ENCODE data around the gene GAS5. TPM values are rescaled to one million over a fixed set of nuclear protein-coding genes. Genes with fewer than 3 reads are reported as not detected.
"Not testable (repeated sequence)": the region's sequence is repeated elsewhere in the genome, so short reads cannot be mapped to it uniquely, and the experiment has no call there.

Gene GAS5
- 223 TPM for total RNA-seq
- long read RNA-seq, transcript GAS5-221 (12 exons, 632 nt): major isoform, 13 of 161 reads
- long read RNA-seq, transcript GAS5-201 (10 exons, 979 nt): minor isoform, 6 of 161 reads
- long read RNA-seq, transcript GAS5-203 (6 exons, 799 nt): minor isoform, 8 of 161 reads
- long read RNA-seq, partial matches to known transcripts: 24 of 161 reads
- long read RNA-seq, other reads (novel, unspliced or antisense): 99 of 161 reads

DNA sequence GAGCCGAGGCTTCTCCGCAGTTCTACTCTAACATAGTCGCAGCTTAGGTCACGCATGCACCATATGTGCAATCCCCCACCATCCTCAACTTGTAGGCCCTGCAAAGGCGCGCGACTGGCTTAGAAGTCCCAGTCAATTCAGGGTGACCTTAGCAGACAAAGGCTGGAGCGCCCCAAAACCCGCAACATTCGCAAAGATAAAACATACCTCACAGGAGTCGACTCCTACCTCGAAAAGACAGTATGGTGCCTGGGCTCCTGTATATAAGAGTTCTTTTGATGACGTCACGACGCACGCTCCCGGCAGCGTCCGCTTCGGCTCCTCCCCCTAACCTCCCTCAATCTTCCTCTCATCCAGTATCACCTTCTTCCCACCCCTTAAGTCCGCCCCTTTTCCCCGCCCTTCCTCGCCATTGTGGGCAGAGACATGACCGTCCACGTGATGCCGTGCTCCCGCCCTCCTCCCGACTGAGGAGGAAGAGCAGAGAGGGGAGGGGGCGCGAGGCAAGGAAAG lies at the start of gene GAS5:
Gene GAS5, minus strand, starts transcription at position 237 of the 513 bp plus-strand sequence.
- DNase-seq (ENCODE audit: low spot score): peak; percentile 99

- DNase-seq (ENCODE audit: low spot score): no peak
Observed at GRCh38 chr1:173917149-173917548, 49.4 kb upstream of the GAS5 start, which contains the start of gene SERPINC1. TSS of gene SERPINC1 (minus strand) at chr1:173917327. CDS start at chr1:173917259, 68 bp downstream.

DNA sequence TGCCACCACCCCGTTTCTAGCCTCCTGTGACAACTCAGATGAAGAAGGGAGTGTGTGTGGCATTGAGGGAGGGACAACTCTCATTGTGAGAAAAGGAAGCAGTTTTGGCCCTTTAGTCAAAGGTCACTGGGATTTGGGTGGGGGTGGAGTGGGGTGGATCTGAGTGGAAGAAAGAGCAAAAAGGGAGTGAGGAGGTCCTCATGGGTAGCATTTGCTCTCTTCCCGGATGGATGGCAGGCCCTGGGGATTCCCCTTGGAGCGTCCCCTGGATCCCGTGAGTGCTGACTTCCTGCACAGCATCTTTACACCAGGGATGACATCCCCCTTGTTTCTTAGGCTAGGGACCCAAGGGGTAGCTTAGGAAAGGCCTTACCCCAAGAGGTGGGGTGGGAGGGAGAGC lies 48.9 kb upstream of the GAS5 start:
- DNase-seq (ENCODE audit: low spot score): no peak

DNA sequence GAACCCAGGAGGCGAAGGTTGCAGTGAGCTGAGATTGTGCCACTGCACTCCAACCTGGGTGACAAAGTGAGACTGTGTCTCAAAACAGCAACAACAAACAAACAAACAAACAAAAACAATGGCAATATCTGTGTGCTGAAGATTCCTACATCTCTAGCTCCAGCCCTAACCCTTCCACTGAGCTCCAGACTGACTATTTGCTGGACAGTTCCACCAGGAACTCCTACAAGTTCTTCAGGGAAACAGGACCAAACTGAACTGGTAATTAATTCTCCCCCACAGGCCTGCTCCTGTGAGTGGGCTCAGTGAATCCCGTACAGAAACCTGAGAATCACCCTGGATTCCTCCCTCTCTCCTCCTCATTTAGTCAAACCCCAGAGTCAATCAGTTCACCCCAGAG lies 47.8 kb upstream of the GAS5 start:
- DNase-seq (ENCODE audit: low spot score): no peak

- no peak for DNase-seq (ENCODE audit: low spot score)
Observed at GRCh38 chr1:173914366-173914871, 46.6 kb upstream of the GAS5 start.

DNA sequence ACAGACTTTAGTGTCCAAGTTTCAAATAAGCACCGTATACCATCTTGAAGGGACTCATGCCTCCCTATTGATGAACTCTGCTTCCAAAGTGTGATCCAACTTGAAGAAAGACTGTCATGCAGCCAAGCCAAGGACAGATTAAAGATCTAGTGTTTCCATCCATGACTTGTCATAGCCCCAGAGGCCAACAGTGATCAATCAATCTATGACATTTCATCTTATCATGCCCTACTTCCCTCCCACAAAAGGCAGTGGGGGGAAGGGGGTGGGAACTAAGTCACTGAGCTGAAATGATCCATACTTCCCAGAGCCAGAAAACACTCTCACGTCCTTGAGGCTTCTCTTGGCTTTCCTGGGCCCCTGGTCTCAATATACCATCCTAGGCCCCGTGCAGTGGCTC lies 45.3 kb upstream of the GAS5 start:
- no peak for DNase-seq (ENCODE audit: low spot score)

GRCh38 chr1:173903827-173904531 lies 36.2 kb upstream of the GAS5 start:
- DNase-seq (ENCODE audit: low spot score): no peak

DNA sequence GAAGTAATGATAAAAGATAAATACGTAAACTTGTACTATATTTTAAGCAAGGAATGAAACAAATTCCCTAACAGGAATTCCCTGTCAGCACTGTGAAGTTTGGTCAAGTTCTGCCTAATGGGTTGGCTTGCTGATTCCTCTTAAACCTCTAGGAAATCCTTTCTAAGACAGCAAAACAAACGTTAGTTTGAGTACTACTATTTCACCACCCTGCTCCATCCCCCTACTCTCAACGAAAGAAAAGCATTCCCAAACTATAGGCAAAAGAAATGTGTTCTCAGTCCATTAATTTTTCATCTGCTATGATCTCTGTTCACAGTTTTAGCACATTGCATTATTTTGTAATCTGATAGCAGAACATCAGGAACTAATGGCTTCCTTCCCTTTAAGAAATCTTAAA lies 33.2 kb upstream of the GAS5 start:
- no peak for DNase-seq (ENCODE audit: low spot score)

DNA sequence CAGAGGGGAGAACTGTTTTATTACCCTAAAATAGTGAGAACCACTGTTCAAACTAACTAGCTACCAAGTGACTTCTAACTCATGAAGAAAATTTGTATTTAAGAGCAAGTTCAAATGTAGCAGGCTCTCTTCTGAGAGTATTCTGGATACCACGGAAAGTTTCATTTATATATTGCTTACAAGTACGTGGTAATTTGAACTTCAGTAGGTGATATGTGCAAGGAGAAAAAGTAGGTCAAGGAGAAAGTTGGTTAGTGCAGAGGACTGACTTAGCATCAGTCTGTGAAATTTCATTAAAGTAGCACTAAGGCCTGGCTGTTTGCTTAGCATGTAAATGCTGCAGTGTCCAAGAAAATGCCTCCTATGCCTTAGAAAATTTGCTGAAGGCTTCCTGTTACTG lies 32.6 kb upstream of the GAS5 start:
- no peak for DNase-seq (ENCODE audit: low spot score)

DNA sequence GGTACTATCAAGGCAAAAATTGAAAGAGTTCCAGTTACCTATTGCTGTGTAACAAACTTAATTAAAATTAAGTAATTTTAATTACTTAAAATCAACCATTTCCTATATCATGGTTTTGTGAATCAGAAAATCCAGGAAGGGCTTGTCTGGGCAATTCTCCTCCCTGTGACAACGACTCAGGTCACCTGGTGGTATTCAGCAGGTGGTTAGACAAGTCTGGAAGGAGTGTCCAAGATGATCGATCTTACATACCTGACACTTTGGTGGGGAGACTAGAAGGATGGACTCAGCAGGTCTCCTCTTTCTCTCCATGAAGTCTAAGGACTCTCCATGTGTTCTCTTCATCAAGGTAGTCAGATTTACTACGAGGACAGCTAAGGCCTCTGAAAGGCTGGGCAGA lies 26.4 kb upstream of the GAS5 start:
- no peak for DNase-seq (ENCODE audit: low spot score)

DNA sequence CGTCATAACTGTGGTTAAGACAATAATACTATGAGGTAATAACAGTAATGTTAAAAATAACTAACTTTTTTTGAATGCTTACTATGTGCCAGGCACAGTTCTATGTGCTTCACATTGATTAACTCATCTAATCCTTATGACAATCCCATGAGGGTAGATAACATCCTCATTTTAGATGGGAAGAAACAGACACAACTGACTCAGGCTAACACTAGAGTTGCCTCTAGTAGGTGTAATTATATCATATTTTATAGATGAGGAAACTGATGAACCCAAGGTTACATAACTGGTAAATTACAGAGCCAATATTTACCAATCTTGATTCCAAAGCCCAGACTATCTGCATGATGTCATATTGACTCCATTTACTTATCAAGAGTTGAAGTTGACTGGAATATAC lies 25.8 kb upstream of the GAS5 start:
- DNase-seq (ENCODE audit: low spot score): no peak

DNA sequence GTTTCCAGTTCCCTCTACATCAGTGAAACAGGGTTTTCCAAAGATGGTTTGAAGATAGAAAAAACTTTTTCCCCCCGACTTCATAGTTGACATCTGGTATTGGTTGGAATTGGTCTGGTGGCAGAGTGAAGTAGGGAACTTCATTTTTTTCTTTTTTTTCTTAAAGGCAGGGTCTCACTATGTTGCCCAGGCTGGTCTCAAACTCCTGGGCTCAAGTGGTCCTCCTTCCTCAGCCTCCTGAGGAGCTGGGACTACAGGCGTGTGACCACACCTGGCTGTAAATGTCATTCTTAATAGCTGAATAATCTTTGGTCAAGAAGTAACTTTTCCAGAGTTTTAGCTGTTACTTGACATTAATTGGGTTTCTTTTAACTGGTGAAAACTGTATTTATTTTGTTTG lies 22.1 kb upstream of the GAS5 start:
- DNase-seq (ENCODE audit: low spot score): no peak

- no peak for DNase-seq (ENCODE audit: low spot score)
Observed at GRCh38 chr1:173888749-173889148, 21.0 kb upstream of the GAS5 start.

DNA sequence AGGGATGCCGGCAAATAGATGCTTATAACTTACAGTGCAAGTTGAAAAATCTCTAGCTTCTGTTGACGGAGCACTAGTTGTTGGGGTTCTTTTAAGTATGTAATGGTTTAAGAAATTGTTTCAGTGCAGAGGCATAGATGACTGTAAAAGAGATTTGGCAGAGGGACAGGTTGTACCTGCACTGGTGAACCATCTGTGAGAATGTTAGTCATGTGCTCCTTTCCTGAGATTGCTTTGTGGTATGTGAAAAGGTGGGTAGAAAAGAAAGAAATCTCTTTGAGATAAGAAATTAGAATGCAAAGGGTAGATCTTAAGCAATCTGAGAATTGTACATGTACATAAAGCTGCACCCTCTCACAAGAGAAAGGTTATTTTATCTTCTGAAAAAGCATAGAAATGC lies 19.8 kb upstream of the GAS5 start:
- DNase-seq (ENCODE audit: low spot score): no peak

DNA sequence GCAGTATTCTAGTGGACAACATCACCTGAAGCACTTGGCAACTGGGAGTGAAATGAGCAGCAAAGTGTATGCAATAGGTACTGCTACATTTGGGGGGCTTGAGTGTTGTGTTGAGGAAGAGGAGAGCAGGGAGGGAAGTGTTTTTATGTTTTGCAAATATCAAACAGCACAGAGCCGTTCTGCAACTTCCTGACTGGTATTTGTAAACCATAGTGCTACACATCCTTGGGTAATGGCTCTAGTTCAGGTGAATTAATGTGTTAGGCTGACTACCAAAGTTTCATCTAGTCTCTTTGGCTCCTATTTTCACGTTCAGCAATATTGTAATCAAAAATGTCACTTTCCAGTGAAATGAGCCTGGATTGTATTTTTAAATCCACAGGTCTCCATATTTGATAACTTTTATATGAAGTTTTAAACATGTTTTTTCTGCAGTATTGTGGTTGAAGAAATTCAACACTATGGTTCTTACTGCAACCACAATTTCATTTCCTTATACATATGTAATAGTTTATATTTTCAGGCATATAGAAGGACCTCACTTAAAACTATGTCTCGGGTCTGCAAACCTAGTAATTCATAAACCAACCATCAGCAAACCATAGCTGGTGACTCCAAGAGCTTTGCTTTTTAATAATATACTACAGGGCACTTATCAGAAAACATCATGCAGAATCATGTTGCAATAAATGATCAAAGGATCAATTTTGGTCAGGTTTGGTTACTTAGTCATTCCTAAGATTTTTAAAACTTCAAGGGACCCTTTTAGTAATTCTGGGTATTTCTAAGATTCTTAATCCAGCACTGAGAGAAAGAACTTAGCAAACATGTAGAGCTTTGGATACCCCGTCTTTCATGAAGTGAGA lies 19.2 kb upstream of the GAS5 start:
- DNase-seq (ENCODE audit: low spot score): no peak

DNA sequence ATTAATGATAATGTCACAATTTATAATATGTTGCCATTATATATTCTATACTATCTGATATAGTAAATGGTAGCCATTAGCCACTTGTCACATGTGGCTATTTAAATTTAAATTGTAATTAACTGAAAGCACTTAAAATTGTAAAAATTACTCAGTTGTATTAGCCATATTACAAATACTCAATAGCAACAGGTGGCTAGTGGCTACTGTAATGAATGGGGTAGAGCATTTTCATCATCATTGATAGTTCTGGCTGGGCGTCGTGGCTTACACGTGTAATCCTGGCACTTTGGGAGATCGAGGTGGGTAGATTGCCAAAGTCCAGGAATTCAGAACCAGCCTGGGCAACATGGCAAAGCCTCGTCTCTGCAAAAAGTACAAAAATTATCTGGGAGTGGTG lies 16.9 kb upstream of the GAS5 start:
- no peak for DNase-seq (ENCODE audit: low spot score)

DNA sequence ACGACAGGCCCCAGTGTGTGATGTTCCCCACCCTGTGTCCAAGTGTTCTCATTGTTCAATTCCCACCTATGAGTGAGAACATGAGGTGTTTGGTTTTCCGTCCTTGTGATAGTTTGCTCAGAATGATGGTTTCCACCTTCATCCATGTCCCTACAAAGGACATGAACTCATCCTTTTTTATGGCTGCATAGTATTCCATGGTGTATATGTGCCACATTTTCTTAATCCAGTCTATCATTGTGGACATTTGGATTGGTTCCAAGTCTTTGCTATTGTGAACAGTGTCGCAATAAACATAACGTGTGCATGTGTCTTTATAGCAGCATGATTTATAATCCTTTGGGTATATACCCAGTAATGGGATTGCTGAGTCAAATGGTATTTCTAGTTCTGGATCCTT lies 13.3 kb upstream of the GAS5 start:
- not testable (repeated sequence) for DNase-seq (ENCODE audit: low spot score)

DNA sequence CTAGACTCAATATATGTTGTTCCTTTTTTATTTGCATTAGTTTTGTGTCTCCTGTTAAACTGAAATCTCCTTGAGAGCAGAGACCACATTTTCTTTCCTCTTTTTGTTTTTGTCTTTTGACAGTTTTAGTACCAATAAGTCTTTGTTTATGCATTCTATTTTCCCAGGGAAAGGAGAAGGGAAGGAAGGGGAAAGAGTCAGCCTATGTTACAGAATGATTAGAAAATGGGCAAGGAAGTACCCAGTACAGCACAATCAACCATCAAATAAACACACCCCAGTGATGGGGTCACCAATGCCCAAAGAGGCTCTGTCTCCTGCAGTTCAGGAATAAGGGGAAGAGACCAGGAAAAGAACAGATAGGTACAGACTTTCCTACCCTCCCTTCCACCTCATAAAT lies 10.5 kb upstream of the GAS5 start:
- no peak for DNase-seq (ENCODE audit: low spot score)

DNA sequence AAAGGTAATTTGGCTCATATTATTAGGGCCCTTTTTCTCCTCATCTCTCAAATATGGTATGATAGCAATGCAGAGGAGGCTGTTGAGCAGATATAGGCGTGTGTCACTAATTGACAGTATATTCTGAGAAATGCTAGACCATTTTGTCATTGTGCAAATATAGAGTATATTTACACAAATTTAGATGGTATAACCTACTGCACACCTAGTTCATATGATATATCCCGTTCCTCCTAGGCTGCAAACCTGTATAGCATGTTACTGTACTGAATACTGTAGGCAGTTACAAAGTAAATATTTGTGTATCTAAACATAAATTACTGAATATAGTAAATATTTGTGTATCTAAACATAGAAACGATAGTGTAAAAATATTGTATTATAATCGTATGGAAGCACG lies 8.9 kb upstream of the GAS5 start:
- DNase-seq (ENCODE audit: low spot score): no peak

DNA sequence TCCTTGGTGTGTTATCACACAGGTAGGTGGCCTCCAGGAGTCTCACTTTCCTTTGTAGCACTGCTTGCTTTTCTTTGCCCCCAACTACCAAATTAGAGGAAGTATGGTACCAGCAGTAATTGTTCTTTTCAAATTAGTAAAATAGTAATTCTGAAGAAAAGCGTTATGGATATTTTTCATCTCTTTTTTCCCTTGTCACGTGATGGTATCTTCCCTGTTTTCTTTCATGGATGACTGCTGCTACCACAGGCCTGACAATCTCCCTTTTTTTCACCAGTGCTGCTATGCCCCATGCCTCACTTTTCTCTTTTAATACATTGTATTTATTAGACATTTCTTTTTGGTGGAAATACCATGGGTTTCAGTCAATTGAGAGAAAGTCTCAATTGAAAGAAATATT lies 3.7 kb upstream of the GAS5 start:
- DNase-seq (ENCODE audit: low spot score): no peak

- DNase-seq (ENCODE audit: low spot score): no peak
Observed at GRCh38 chr1:173871091-173871490, 3.3 kb upstream of the GAS5 start.
